ENCODE results near the gene GPR160. TPM values are rescaled to one million over a fixed set of nuclear protein-coding genes. Genes with fewer than 3 reads are reported as not detected.
A peak's percentile ranks its signal among the peaks of the same experiment; 100 is the strongest.
"Not testable (repeated sequence)": the region's sequence is repeated elsewhere in the genome, so short reads cannot be mapped to it uniquely, and the experiment has no call there.

Gene GPR160
- total RNA-seq, 1 donor from 2014 or later: 65.5 TPM

- no peak for ATAC-seq (ENCODE audit: low read depth)
- intact Hi-C loops (cut with micrococcal nuclease): no loop called here
- POLR2A ChIA-PET: no interaction called here
- DNase-seq: no peak
- no peaks in the 10 kb centered on the region for H3K27me3 Mint-ChIP-seq
- peak overlapping the region; percentile 8 for H3K27ac Mint-ChIP-seq
- no peaks in the 10 kb centered on the region for H3K9me3 Mint-ChIP-seq
- no peak for TF ChIP-seq CTCF (IDR thresholded peaks at IDR 0.05)
- H3K4me3 Mint-ChIP-seq: no peak overlapping the region
- H3K36me3 Mint-ChIP-seq (ENCODE audit: low read depth): peaks cover 71% of the 10 kb centered on the region
- CTCF ChIA-PET: no interaction called here
- peaks cover 2% of the 10 kb centered on the region for H3K4me1 Mint-ChIP-seq
These were observed 71.2 kb downstream of the GPR160 start for GRCh38 chr3:170108955-170109354.

GRCh38 chr3:170109579-170110293 lies 71.9 kb downstream of the GPR160 start:
- no peak for TF ChIP-seq CTCF (IDR thresholded peaks at IDR 0.05)
- no peak overlapping the region for H3K4me3 Mint-ChIP-seq
- DNase-seq: no peak

DNA sequence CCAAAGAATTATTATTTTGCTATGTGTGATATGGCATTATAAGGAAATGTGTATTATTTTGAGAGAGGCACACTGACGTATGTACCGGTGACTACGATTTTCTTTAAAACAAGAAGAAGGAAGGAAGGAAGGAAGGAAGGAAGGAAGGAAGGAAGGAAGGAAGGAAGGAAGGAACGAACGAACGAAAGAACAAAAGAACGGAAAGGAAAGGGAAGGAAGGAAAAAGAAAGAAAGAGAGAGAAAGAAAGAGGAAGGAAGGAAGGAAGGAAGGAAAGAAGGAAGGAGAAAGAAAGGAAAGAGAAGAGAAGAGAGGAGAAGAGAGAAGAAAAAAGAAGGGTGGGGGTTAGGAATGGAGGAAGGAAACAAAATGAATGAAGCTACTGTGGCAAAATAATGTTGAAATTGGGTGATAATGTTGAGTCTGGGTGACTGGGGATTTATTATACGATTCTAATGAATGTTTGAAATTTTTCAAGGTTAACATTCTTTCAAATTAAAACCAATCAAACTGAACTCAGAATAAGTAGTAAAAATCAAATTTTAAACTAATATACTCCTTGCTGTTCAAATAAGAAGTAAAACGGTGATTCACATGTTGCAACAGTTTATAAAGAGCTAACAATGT lies 73.5 kb downstream of the GPR160 start:
- intact Hi-C loops (cut with micrococcal nuclease): no loop called here
- H3K4me3 Mint-ChIP-seq: no peak overlapping the region
- no peak for DNase-seq
- ATAC-seq (ENCODE audit: low read depth): no peak
- peaks cover 69% of the 10 kb centered on the region for H3K36me3 Mint-ChIP-seq (ENCODE audit: low read depth)
- no peak overlapping the region for H3K27ac Mint-ChIP-seq
- ChIA-PET CTCF (no interaction called here), POLR2A (interaction anchor here (0.7 kb wide), 1 partner anchor 17 kb away, joined by 4 read pairs; no protein-coding TSS in a partner anchor)
- H3K27me3 Mint-ChIP-seq: no peaks in the 10 kb centered on the region
- TF ChIP-seq CTCF (IDR thresholded peaks at IDR 0.05): no peak
- peaks cover 2% of the 10 kb centered on the region for H3K4me1 Mint-ChIP-seq
- H3K9me3 Mint-ChIP-seq: no peaks in the 10 kb centered on the region

More at GRCh38 chr3:170109579-170110293, 71.9 kb downstream of the GPR160 start:
- ATAC-seq (ENCODE audit: low read depth): no peak
- H3K4me1 Mint-ChIP-seq: peaks cover 2% of the 10 kb centered on the region
- H3K27ac Mint-ChIP-seq: peak overlapping the region; percentile 2
- no peaks in the 10 kb centered on the region for H3K27me3 Mint-ChIP-seq
- peaks cover 70% of the 10 kb centered on the region for H3K36me3 Mint-ChIP-seq (ENCODE audit: low read depth)
- CTCF ChIA-PET: no interaction called here
- POLR2A ChIA-PET: no interaction called here
- no peaks in the 10 kb centered on the region for H3K9me3 Mint-ChIP-seq
- intact Hi-C loops (cut with micrococcal nuclease): no loop called here

GRCh38 chr3:170114165-170114564 lies 76.4 kb downstream of the GPR160 start:
- POLR2A ChIA-PET: not testable (repeated sequence)

GRCh38 chr3:170117134-170117533 lies 79.3 kb downstream of the GPR160 start:
- Mint-ChIP-seq H3K27ac (no peak overlapping the region), H3K4me1 (no peaks in the 10 kb centered on the region), H3K9me3 (no peaks in the 10 kb centered on the region), H3K27me3 (no peaks in the 10 kb centered on the region), H3K4me3 (no peak overlapping the region), H3K36me3 (ENCODE audit: low read depth) (peaks cover 70% of the 10 kb centered on the region)
- POLR2A ChIA-PET: no interaction called here
- CTCF ChIA-PET: interaction anchor here (0.9 to 1.5 kb wide), 3 partner anchors 12 to 76 kb away, joined by 3 read pairs; no protein-coding TSS in a partner anchor
- no peak for TF ChIP-seq CTCF (IDR thresholded peaks at IDR 0.05)
- DNase-seq: no peak
- ATAC-seq (ENCODE audit: low read depth): no peak
- intact Hi-C loops (cut with micrococcal nuclease): no loop called here

More at GRCh38 chr3:170114165-170114564, 76.4 kb downstream of the GPR160 start:
- CTCF ChIA-PET; H3K27ac Mint-ChIP-seq; intact Hi-C loops (cut with micrococcal nuclease); H3K9me3 Mint-ChIP-seq; ATAC-seq (ENCODE audit: low read depth); H3K4me1 Mint-ChIP-seq; H3K4me3 Mint-ChIP-seq; DNase-seq; H3K27me3 Mint-ChIP-seq: not testable (repeated sequence)
- peaks cover 63% of the 10 kb centered on the region for H3K36me3 Mint-ChIP-seq (ENCODE audit: low read depth)
